H9 (cell line): ENCODE measurements around the gene NAPB. TPM values are rescaled to one million over a fixed set of nuclear protein-coding genes. Genes with fewer than 3 reads are reported as not detected.

ENCODE experiments used
- DNase-seq: peaks from one replicate; pipeline ENCODE4 v3.0.0-alpha.2; 2017
- H2AFZ ChIP-seq: one replicate; pipeline ENCODE4 v1.6.1; 2013; ENCODE audit warnings: mild to moderate bottlenecking, low read length, control low read depth, moderate library complexity
- H2AK5ac ChIP-seq: 2 replicates; pipeline ENCODE4 v1.6.1; 2013; ENCODE audit warnings: low read length, control low read depth, mixed read lengths; ENCODE audit not compliant: insufficient read length
- H2BK120ac ChIP-seq: one replicate; pipeline ENCODE4 v1.6.1; 2013; ENCODE audit warnings: low read depth, mild to moderate bottlenecking, low read length, control low read depth, inconsistent platforms; ENCODE audit not compliant: poor library complexity, severe bottlenecking
- H2BK12ac ChIP-seq: 2 replicates; pipeline ENCODE4 v1.6.1; 2013; ENCODE audit warnings: low read length, control low read depth, mixed read lengths, low read depth; ENCODE audit not compliant: insufficient read length
- H2BK15ac ChIP-seq: 2 replicates; pipeline ENCODE4 v1.6.1; 2013; ENCODE audit warnings: low read depth, low read length, control low read depth
- H2BK20ac ChIP-seq: one replicate; pipeline ENCODE4 v1.6.1; 2013; ENCODE audit warnings: low read depth, mild to moderate bottlenecking, low read length, control low read depth, inconsistent platforms; ENCODE audit not compliant: poor library complexity, severe bottlenecking
- H2BK5ac ChIP-seq: 2 replicates; pipeline ENCODE4 v1.6.1; 2013; ENCODE audit warnings: low read length, control low read depth, mixed read lengths; ENCODE audit not compliant: insufficient read length
- H3K14ac ChIP-seq: 2 replicates; pipeline ENCODE4 v1.6.1; 2013; ENCODE audit warnings: low read length, control low read depth; ENCODE audit not compliant: insufficient read depth
- H3K18ac ChIP-seq: 2 replicates; pipeline ENCODE4 v1.6.1; 2013; ENCODE audit warnings: low read depth, mild to moderate bottlenecking, mixed read lengths, low read length, control low read depth; ENCODE audit not compliant: insufficient read length
- H3K23ac ChIP-seq: 2 replicates; pipeline ENCODE4 v1.6.1; 2013; ENCODE audit warnings: low read length, control low read depth, mixed read lengths, low read depth; ENCODE audit not compliant: insufficient read length
- H3K23me2 ChIP-seq: 2 replicates; pipeline ENCODE4 v1.6.1; 2013; ENCODE audit warnings: low read depth, mild to moderate bottlenecking, mixed read lengths, low read length, control low read depth; ENCODE audit not compliant: insufficient read length, poor library complexity, severe bottlenecking
- H3K27ac ChIP-seq: 2 replicates; pipeline ENCODE4 v1.5.1; 2013; ENCODE audit warnings: low read length, control low read depth, mixed read lengths, low read depth; ENCODE audit not compliant: insufficient read length
- H3K27me3 ChIP-seq: 2 replicates; pipeline ENCODE4 v1.6.1; 2013; ENCODE audit warnings: low read length, control low read depth, inconsistent platforms; ENCODE audit not compliant: insufficient read depth
- H3K4ac ChIP-seq: 2 replicates; pipeline ENCODE4 v1.6.1; 2013; ENCODE audit warnings: low read depth, mild to moderate bottlenecking, control low read depth, inconsistent platforms, low read length, moderate library complexity
- H3K4me1 ChIP-seq: 2 replicates; pipeline ENCODE4 v1.6.1; 2013; ENCODE audit warnings: low read length, control low read depth, inconsistent platforms; ENCODE audit not compliant: insufficient read depth
- H3K4me2 ChIP-seq: 2 replicates; pipeline ENCODE4 v1.6.1; 2013; ENCODE audit warnings: low read length, control low read depth, mixed read lengths; ENCODE audit not compliant: insufficient read length, insufficient read depth
- H3K56ac ChIP-seq: 2 replicates; pipeline ENCODE4 v1.6.1; 2013; ENCODE audit warnings: low read depth, mild to moderate bottlenecking, mixed read lengths, low read length, control low read depth; ENCODE audit not compliant: insufficient read length
- H3K79me1 ChIP-seq: 2 replicates; pipeline ENCODE4 v1.6.1; 2013; ENCODE audit warnings: low read depth, mild to moderate bottlenecking, moderate library complexity, low read length, control low read depth, inconsistent platforms; ENCODE audit not compliant: insufficient read depth, poor library complexity, severe bottlenecking
- H3K79me2 ChIP-seq: 2 replicates; pipeline ENCODE4 v1.6.1; 2013; ENCODE audit warnings: low read length, control low read depth, inconsistent platforms; ENCODE audit not compliant: insufficient read depth
- H3K9ac ChIP-seq: 2 replicates; pipeline ENCODE4 v1.6.1; 2013; ENCODE audit warnings: low read length, control low read depth, mixed read lengths; ENCODE audit not compliant: insufficient read length; ENCODE audit errors: extremely low read depth
- H3K9me3 ChIP-seq: one replicate; pipeline ENCODE4 v1.6.1; 2013; ENCODE audit warnings: low read depth, low read length, inconsistent platforms; ENCODE audit not compliant: control insufficient read depth
- H3T11ph ChIP-seq: one replicate; pipeline ENCODE4 v1.6.1; 2013; ENCODE audit warnings: mild to moderate bottlenecking, low read length, control low read depth, inconsistent platforms
- H4K20me1 ChIP-seq: one replicate; pipeline ENCODE4 v1.6.1; 2013; ENCODE audit not compliant: control insufficient read depth, insufficient read length, insufficient read depth
- H4K5ac ChIP-seq: 2 replicates; pipeline ENCODE4 v1.6.1; 2013; ENCODE audit warnings: low read depth, mild to moderate bottlenecking, mixed read lengths, low read length, control low read depth; ENCODE audit not compliant: insufficient read length
- H4K8ac ChIP-seq: replicated peaks from 2 replicates; pipeline ENCODE4 v1.6.1; 2013; ENCODE audit warnings: low read length, control low read depth, mixed read lengths, low read depth; ENCODE audit not compliant: insufficient read length
- H4K91ac ChIP-seq: 2 replicates; pipeline ENCODE4 v1.6.1; 2013; ENCODE audit warnings: low read depth, mild to moderate bottlenecking, moderate library complexity, mixed read lengths, low read length, control low read depth; ENCODE audit not compliant: insufficient read length
- H3K27ac Mint-ChIP-seq, 3 experiments: 2 replicates in 2 of 3; 3 replicates in 1 of 3; pipeline ENCODE4 v1.8.0; 2020 to 2021; ENCODE audit warnings: mixed read lengths in 3 of 3, mild to moderate bottlenecking in 1 of 3, moderate library complexity in 1 of 3
- H3K27me3 Mint-ChIP-seq: 2 replicates; pipeline ENCODE4 v1.8.0; 2021; ENCODE audit warnings: low read depth, mild to moderate bottlenecking, moderate library complexity, mixed read lengths
- H3K36me3 Mint-ChIP-seq, 3 experiments: 2 replicates in 2 of 3; 3 replicates in 1 of 3; pipeline ENCODE4 v1.8.0; 2020 to 2021; ENCODE audit warnings: low read depth in 3 of 3, mixed read lengths in 3 of 3; ENCODE audit not compliant: insufficient read depth in 1 of 3
- H3K4me1 Mint-ChIP-seq, 2 experiments: 2 replicates each; pipeline ENCODE4 v1.8.0; 2020; ENCODE audit warnings: mixed read lengths in 2 of 2
- H3K4me3 Mint-ChIP-seq, 2 experiments: 2 replicates in 1 of 2; 3 replicates in 1 of 2; pipeline ENCODE4 v1.8.0; 2020 to 2021; ENCODE audit warnings: mild to moderate bottlenecking in 2 of 2, mixed read lengths in 2 of 2, moderate library complexity in 1 of 2
- H3K9me3 Mint-ChIP-seq, 2 experiments: 2 replicates in 1 of 2; 3 replicates in 1 of 2; pipeline ENCODE4 v1.8.0; 2020; ENCODE audit warnings: mild to moderate bottlenecking in 2 of 2, mixed read lengths in 2 of 2, moderate library complexity in 1 of 2
- CTCF ChIP-seq: fragments of 200-600 bp; sonication (generic); conservative IDR thresholded peaks from 3 replicates; pipeline ENCODE4 v1.8.0; 2021; ENCODE audit warnings: antibody characterized with exemption, mild to moderate bottlenecking
- WGBS: extraction: QIAGEN DNeasy Blood & Tissue Kit; methylation state at CpG from one replicate; pipeline ENCODE4 v1.1.7; 2013; ENCODE audit warnings: missing lambda C conversion rate, low lambda C conversion rate, mixed read lengths; ENCODE audit not compliant: insufficient read length; ENCODE audit errors: extremely low coverage; 5-methylcytosine and 5-hydroxymethylcytosine counted together
- total RNA-seq: library from RNA; stranded (reverse); gene quantifications from 2 replicates; pipeline ENCODE4 v1.2.1, GENCODE V29; 2021

The NAPB gene
- total RNA-seq, 1 experiment from 2014 or later: 10.4 TPM

GRCh38 chr20:23448167-23448566 lies 26.9 kb upstream of the NAPB start:
- no peaks in the 10 kb centered on the region for H3K79me2 ChIP-seq
- no peak overlapping the region for H3K4ac ChIP-seq
- H3K4me2 ChIP-seq: no peak overlapping the region
- no peak overlapping the region for H4K5ac ChIP-seq
- H2AK5ac ChIP-seq: no peak overlapping the region
- H4K91ac ChIP-seq: no peak overlapping the region
- no peaks in the 10 kb centered on the region for H3K27me3 ChIP-seq
- Mint-ChIP-seq H3K9me3 (no peaks in the 10 kb centered on the region), H3K36me3 (no peaks in the 10 kb centered on the region), H3K27ac (no peak overlapping the region), H3K27me3 (peaks cover 9% of the 10 kb centered on the region), H3K4me1 (peaks cover 14% of the 10 kb centered on the region in 2 experiments), H3K4me3 (no peak overlapping the region)
- H3K9me3 ChIP-seq: no peaks in the 10 kb centered on the region
- H3K56ac ChIP-seq: no peak overlapping the region
- no peaks in the 10 kb centered on the region; the same call in 1 of the 2 replicates for H3K4me1 ChIP-seq
- H3K9ac ChIP-seq: no peak overlapping the region
- H2BK5ac ChIP-seq: no peak overlapping the region
- H2BK12ac ChIP-seq: no peak overlapping the region
- H2BK20ac ChIP-seq: no peak overlapping the region
- no peak overlapping the region for H4K8ac ChIP-seq
- no peaks in the 10 kb centered on the region for H3K23me2 ChIP-seq
- DNase-seq: no peak
- H3K14ac ChIP-seq: no peak overlapping the region
- no peaks in the 10 kb centered on the region for H3K79me1 ChIP-seq
- H2AFZ ChIP-seq: no peak overlapping the region
- no CpG with 5 or more reads among the region's 5 CpGs for WGBS
- no peak overlapping the region for H3K23ac ChIP-seq
- no peaks in the 10 kb centered on the region for H4K20me1 ChIP-seq
- no peak overlapping the region for H3K18ac ChIP-seq
- no peak overlapping the region for H3K27ac ChIP-seq
- no peak overlapping the region for H2BK15ac ChIP-seq
- no peak overlapping the region for H2BK120ac ChIP-seq
- no peak for TF ChIP-seq CTCF
- no peak overlapping the region for H3T11ph ChIP-seq
